Smooth muscle cell (in vitro differentiated cells): ENCODE data around the gene AK9. TPM values are rescaled to one million over a fixed set of nuclear protein-coding genes. Genes with fewer than 3 reads are reported as not detected.

Source experiments
- DNase-seq: peaks from one replicate; lab custom pipeline; 2025; ENCODE audit not compliant: unreplicated experiment; lab: John Stamatoyannopoulos, UW
- H2AFZ ChIP-seq: fragments of 200-600 bp; sonication (generic); 2 replicates; pipeline ENCODE4 v1.6.0; 2016; ENCODE audit warnings: antibody characterized with exemption, low read depth, mild to moderate bottlenecking
- H3F3A ChIP-seq: fragments of 200-600 bp; sonication (generic); 2 replicates; pipeline ENCODE4 v1.6.0; 2017; ENCODE audit warnings: antibody characterized with exemption, low read depth
- H3K27ac ChIP-seq: fragments of 200-600 bp; sonication (generic); 2 replicates; pipeline ENCODE4 v1.5.1; 2016; ENCODE audit warnings: low read depth, mild to moderate bottlenecking
- H3K27me3 ChIP-seq: fragments of 200-600 bp; sonication (generic); 2 replicates; pipeline ENCODE4 v1.6.1; 2016; ENCODE audit warnings: low read depth, mild to moderate bottlenecking
- H3K36me3 ChIP-seq: fragments of 200-600 bp; sonication (generic); 2 replicates; pipeline ENCODE4 v1.5.1; 2016; ENCODE audit warnings: low read depth
- H3K4me1 ChIP-seq: fragments of 200-600 bp; sonication (generic); 2 replicates; pipeline ENCODE4 v1.5.1; 2016; ENCODE audit warnings: low read depth
- H3K4me2 ChIP-seq: fragments of 200-600 bp; sonication (generic); 2 replicates; pipeline ENCODE4 v1.6.0; 2016; ENCODE audit warnings: mild to moderate bottlenecking
- H3K4me3 ChIP-seq: fragments of 200-600 bp; sonication (generic); 2 replicates; pipeline ENCODE4 v1.5.1; 2016; ENCODE audit warnings: mild to moderate bottlenecking
- H3K79me2 ChIP-seq: fragments of 200-600 bp; sonication (generic); 2 replicates; pipeline ENCODE4 v1.6.0; 2016; ENCODE audit warnings: low read depth, mild to moderate bottlenecking
- H3K9ac ChIP-seq: fragments of 200-600 bp; sonication (generic); 2 replicates; pipeline ENCODE4 v1.6.0; 2016; ENCODE audit warnings: low read depth
- H3K9me3 ChIP-seq: fragments of 200-600 bp; sonication (generic); replicated peaks from 2 replicates; pipeline ENCODE4 v1.5.1; 2016; ENCODE audit warnings: low read depth
- H4K20me1 ChIP-seq: fragments of 200-600 bp; sonication (generic); 2 replicates; pipeline ENCODE4 v1.6.0; 2016; ENCODE audit warnings: low read depth
- WGBS: methylation state at CpG from one replicate; pipeline ENCODE4 v1.1.7; 2016; ENCODE audit warnings: low lambda C conversion rate; 5-methylcytosine and 5-hydroxymethylcytosine counted together
- polyA plus RNA-seq: library from polyadenylated mRNA; unstranded; fragments of >200 nt; fragmentation: Nextera tagmentation; extraction: Ambion mirVana; gene quantifications from 2 replicates; pipeline ENCODE4 v1.2.1, GENCODE V29; 2016
- total RNA-seq: library from RNA; depleted of rRNA; stranded (reverse); fragments of >200 nt; gene quantifications from 2 replicates; pipeline ENCODE4 v1.2.3, GENCODE V29; 2014
- TF ChIP-seq, protein P1 (sequence below): fragments of 200-600 bp; sonication (generic); IDR thresholded peaks from 2 replicates; pipeline ENCODE4 v1.5.1; 2017; ENCODE audit warnings: borderline replicate concordance, mild to moderate bottlenecking, antibody characterized with exemption; ENCODE audit not compliant: insufficient read depth, poor library complexity, severe bottlenecking

The AK9 gene
- total and polyA plus RNA-seq, 2 experiments from 2014 or later = 1.9 to 7.2 TPM

DNA sequence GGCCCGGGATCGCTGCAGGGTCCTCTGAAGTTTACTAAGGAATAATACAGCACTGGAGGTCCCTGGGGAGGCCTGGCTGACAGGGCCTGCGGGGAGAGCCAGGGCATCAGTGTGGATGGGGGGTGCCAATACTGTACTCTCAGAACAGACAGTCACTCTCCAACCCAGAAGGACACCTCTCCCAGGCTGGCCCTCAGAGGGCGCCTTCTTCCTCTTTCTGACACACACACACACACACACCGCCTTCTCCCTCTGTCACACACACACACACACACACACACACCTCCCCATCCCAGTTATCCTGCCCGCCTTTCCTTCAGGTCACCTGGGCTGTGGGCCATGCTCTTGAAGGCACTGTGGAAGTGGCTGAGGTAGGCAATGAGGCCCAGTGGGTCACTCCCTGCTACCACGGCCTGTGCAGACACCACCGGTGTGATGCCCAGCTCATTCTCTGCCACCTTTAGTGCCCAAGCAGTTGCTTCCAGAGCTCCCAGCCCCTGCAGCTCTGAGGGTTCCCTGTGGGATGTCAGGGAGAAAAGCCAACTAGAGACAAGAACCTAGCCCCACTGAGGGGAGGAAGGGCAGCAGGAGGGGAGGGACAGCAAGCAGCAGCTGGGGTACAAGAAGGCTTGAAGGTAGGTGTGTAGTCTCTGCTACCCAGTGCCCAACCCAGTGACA, 243.0 kb downstream of the AK9 start:
- Histone ChIP-seq H3K27ac (no peak overlapping the region), H2AFZ (no peak overlapping the region), H4K20me1 (no peaks in the 10 kb centered on the region), H3F3A (no peaks in the 10 kb centered on the region), H3K4me3 (no peak overlapping the region), H3K79me2 (no peaks in the 10 kb centered on the region), H3K9me3 (no peaks in the 10 kb centered on the region), H3K27me3 (no peaks in the 10 kb centered on the region), H3K4me1 (no peaks in the 10 kb centered on the region), H3K4me2 (no peak overlapping the region), H3K9ac (no peak overlapping the region), H3K36me3 (no peaks in the 10 kb centered on the region)
- TF ChIP-seq, protein P1, sequence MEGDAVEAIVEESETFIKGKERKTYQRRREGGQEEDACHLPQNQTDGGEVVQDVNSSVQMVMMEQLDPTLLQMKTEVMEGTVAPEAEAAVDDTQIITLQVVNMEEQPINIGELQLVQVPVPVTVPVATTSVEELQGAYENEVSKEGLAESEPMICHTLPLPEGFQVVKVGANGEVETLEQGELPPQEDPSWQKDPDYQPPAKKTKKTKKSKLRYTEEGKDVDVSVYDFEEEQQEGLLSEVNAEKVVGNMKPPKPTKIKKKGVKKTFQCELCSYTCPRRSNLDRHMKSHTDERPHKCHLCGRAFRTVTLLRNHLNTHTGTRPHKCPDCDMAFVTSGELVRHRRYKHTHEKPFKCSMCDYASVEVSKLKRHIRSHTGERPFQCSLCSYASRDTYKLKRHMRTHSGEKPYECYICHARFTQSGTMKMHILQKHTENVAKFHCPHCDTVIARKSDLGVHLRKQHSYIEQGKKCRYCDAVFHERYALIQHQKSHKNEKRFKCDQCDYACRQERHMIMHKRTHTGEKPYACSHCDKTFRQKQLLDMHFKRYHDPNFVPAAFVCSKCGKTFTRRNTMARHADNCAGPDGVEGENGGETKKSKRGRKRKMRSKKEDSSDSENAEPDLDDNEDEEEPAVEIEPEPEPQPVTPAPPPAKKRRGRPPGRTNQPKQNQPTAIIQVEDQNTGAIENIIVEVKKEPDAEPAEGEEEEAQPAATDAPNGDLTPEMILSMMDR = no peak
- 89% methylated on average over 8 of the region's 8 CpGs for WGBS
- no peak for DNase-seq

DNA sequence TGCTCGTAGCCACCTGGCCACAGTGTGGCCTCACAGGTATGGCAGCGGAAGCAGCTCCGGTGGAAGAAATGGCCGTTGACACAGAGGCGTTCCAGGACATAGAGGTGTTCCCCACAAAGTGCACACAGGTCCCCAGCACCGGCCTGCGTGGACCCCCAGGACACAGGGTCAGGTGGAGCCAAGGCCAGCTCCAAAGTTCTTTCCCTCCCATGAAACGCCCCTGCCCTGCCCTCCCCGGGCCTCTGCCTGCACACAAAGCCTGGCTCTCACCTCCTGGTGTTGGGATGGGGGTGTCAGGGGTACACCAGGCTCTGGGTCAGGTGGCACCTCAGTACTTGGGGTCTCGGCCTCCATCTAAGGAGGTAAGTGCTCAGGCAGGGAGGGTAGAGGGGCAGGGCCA, 243.9 kb downstream of the AK9 start:
- H3K79me2 ChIP-seq = no peaks in the 10 kb centered on the region
- no peaks in the 10 kb centered on the region for H3K36me3 ChIP-seq
- TF ChIP-seq, protein P1 = no peak
- H3K27ac ChIP-seq = no peak overlapping the region
- H3F3A ChIP-seq = no peaks in the 10 kb centered on the region
- H3K4me1 ChIP-seq = no peaks in the 10 kb centered on the region
- no peak overlapping the region for H3K4me2 ChIP-seq
- H3K27me3 ChIP-seq = no peaks in the 10 kb centered on the region
- H3K9ac ChIP-seq = no peak overlapping the region
- H2AFZ ChIP-seq = no peak overlapping the region
- H4K20me1 ChIP-seq = no peaks in the 10 kb centered on the region
- no peaks in the 10 kb centered on the region for H3K9me3 ChIP-seq
- H3K4me3 ChIP-seq = no peak overlapping the region
- WGBS = 89% methylated on average over 10 of the region's 10 CpGs
- DNase-seq = no peak

DNA sequence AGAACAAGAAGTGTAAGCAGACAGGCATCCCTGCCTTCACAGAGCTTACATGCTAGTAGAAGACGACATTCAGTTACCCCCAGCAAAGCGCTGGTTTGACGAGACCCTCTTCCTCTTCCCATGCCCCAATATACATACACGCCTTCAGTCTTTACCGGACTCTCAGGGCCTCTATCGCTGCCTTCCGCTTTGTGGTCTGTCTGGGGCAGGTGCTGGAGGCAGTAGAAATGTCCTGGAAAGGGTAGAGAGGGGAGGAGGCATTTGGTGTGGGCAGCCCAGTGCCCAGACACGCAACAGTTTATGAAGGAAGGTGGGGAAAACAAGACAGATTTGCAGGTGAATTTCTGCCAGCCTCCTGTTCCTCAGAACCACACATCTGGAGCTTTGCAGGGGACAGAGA, 244.5 kb downstream of the AK9 start:
- no peak overlapping the region for H3K4me2 ChIP-seq
- H3K4me1 ChIP-seq = peaks cover 5% of the 10 kb centered on the region
- H3K79me2 ChIP-seq = no peaks in the 10 kb centered on the region
- no peaks in the 10 kb centered on the region for H3K27me3 ChIP-seq
- no peak overlapping the region for H2AFZ ChIP-seq
- 93% methylated on average over 8 of the region's 8 CpGs for WGBS
- H3K9ac ChIP-seq = no peak overlapping the region
- no peak overlapping the region for H3K4me3 ChIP-seq
- no peaks in the 10 kb centered on the region for H3K36me3 ChIP-seq
- no peak overlapping the region for H3K27ac ChIP-seq
- no peaks in the 10 kb centered on the region for H4K20me1 ChIP-seq
- H3K9me3 ChIP-seq = no peaks in the 10 kb centered on the region
- TF ChIP-seq, protein P1 = no peak
- DNase-seq = no peak
- H3F3A ChIP-seq = no peaks in the 10 kb centered on the region

DNA sequence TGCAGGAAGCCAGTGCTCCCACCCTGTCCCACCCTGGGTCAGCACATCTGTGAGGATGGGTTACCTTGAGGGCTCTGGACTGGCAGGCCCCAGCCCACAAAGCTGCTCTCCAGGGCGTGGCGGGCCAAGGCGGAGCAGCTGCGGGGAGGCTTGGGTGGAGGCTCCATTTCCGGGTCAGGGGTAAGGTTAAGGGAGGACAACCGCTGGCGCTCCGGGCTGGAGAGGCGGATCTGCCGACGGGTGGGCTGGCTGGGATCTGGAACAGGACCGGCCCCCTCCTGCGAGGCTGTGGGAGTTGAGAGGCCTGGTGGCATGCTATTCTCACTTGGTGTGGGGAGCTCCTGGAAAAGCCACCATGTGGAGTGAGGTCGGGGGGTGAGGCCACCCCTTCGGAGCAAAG, 244.9 kb downstream of the AK9 start:
- Histone ChIP-seq H3K36me3 (no peaks in the 10 kb centered on the region), H3K27ac (no peak overlapping the region), H4K20me1 (no peaks in the 10 kb centered on the region), H3K4me2 (no peak overlapping the region), H3K9me3 (no peaks in the 10 kb centered on the region), H2AFZ (no peak overlapping the region), H3K27me3 (no peaks in the 10 kb centered on the region), H3K4me1 (peaks cover 10% of the 10 kb centered on the region), H3K79me2 (no peaks in the 10 kb centered on the region), H3K4me3 (no peak overlapping the region), H3K9ac (no peak overlapping the region), H3F3A (no peaks in the 10 kb centered on the region)
- WGBS = 97% methylated on average over 15 of the region's 15 CpGs
- DNase-seq = no peak
- TF ChIP-seq, protein P1 = no peak
